Stimulated activated CD8-positive, alpha-beta memory T cell treated with anti-CD3 and anti-CD28 coated beads, Interleukin-15, amount 100 ng/mL, for 1 hour (primary cell): ENCODE results near the gene RNASE3.
"Not testable (repeated sequence)": the region's sequence is repeated elsewhere in the genome, so short reads cannot be mapped to it uniquely, and the experiment has no call there.

Source experiments
- DNase-seq: peaks from one replicate; pipeline ENCODE4 v3.0.0-alpha.2; 2020; ENCODE audit warnings: low read depth

Gene RNASE3

GRCh38 chr14:20919038-20919756 is 28.0 kb downstream of the RNASE3 start:
- not testable (repeated sequence) for DNase-seq

GRCh38 chr14:20923766-20924297 is 32.6 kb downstream of the RNASE3 start:
- DNase-seq = not testable (repeated sequence)

GRCh38 chr14:20934148-20934762 is 43.1 kb downstream of the RNASE3 start:
- no peak for DNase-seq

DNA sequence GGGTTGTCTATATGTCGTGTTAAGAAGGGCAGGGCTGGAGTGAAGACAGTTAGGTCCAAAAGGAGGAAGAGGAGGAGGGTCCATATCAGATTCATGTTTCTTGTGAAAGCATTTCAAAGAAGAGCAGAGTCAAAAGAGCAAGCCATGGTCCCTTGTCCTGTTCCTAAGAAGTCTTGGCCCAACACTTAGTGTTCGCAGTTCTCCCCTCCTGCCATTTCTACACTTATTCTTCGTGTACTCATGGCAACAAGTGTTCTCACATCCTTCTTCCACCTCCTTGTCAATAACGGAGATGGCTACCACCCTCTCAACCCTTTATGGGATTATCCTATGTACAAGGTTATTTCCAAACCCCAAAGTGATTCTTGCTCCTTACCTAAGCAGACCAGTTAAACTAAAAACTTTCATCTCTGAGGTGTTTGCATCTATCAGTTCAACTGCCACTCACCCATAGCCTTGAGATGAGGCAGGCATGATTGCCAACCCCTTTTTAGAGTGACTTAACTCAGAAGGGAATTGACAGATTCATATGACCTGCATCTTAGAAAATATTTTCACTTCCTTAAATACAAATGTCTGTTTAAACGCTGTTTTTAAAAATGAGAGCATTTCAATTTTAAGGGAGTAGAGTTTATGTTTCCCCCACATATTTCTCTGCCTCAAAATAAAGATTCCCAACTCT is 44.3 kb downstream of the RNASE3 start:
- DNase-seq = no peak
